GM18520 (cell line): Measurements from ENCODE around the gene MOB3B.
"Not testable (repeated sequence)": the region's sequence is repeated elsewhere in the genome, so short reads cannot be mapped to it uniquely, and the experiment has no call there.

Experiments
- ATAC-seq: cut with Tn5 transposase; IDR thresholded peaks from one replicate; pipeline ENCODE4 v1.9.1; 2021; ENCODE audit not compliant: unreplicated experiment

The MOB3B gene

DNA sequence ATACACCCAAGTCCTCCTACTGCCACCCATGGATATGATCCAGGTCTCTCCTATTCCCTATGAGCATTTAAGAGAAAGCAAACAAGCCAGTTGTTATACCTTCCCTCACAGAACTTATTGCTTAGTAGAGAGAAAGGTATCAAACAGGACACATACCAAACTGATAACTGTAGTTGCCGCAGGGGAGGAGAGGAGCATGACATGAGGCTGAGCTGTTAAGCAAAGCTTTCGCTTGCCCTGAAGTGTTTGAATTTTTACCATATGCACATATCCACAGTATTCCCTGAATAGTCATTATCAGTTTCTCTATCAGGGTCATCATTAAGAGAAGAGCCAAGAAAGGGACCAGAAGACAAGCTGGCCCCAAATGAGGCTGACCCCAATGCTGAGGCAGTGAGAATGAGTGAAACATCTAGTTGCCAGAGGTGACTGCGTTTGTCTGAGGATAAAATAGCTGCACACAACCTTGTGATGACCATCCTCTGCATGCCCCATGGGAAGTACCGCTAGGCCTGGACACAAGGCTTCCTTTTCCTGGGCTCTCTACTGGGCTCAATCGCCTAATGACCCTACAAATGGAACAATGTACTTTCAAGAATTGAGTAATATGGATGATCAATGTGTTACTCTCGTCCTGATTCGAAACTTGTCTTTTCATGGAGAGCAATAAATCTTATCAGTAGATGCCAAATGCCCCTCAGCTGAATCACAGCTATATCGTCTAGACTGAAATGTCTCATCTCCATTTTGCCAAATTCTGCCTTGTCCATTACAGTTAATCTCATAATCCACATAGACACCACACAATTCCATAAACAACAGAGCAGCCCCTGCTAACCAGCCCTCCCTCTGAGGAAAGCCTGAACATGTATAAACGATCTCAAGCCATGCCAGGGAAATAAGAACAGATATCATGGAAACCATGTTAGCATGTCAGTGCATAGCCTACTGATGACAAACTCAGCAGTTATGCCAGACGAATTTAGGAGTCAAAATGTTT, 9.8 kb downstream of the MOB3B start:
- ATAC-seq = no peak

DNA sequence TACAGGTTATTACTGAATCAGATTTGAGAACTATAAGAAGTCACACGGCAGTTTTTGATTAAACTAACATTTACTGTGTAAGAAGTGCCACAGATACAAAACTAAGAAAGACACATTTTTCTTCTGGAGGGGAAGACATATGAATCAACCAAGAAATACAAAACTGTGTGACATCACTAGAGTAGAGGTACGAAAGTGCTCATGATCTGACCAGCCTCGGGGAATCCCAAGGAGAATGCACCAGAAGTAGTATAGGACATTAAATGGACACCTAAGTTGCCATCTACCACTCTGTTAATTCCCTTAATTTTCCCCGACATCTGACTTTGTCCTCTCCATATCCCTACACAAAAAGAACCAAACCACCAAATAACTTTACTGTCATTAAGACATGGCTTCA, 10.8 kb downstream of the MOB3B start:
- ATAC-seq = no peak

DNA sequence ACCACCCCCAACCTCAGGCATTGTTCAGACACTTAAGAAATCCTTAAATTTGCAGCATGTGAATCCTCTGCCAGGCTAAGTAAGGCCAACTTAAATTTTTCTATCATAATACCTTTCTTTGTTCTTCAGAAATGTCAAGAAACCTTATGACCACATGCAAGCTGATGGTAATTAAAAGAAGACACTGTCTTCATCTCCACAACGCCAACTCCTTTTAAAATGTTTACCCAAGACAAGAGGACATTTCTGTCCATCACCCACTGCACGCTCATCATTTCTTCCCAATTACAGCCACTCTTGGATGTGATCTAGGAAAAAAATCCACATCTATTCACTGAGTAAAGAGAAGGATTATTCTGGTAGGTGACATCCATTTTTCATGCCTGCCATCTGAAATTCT, 11.6 kb downstream of the MOB3B start:
- no peak for ATAC-seq

DNA sequence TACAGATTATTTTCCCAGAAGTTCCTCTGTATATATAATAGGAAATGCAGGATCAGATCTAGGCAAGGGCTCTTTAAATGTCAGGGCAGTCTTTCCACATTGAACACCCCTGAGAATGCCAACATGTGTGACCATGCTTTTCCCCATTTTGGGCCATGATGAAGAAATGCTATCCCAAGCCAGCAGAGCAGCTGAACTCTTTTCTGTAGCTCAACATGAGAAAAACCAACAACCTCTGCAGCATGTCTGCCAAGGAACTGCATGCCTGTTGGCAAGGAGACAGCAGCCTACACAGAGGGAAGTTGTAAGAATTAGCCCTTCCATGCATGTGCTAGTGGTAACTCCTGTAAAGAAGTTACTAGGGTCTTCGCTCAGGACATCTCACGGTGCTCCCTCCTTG, 15.1 kb downstream of the MOB3B start:
- no peak for ATAC-seq

DNA sequence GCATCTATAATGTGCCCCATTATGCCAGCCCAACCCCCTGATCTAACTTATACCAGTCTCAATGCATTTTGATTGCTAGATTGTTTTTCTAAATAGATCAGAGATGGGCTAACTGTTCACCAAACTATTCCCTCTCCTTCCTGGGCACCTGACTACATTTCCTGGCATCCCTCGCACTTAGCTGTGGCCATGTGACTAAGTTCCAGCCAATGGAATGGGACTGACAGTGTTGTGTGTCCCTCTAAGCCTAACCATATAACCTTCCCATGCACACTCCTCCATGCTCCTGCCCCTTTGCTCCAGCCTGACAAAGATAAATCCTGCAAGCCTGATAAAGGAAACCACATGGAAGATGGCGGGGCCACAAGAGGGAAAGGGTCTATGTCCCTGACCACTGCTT, 17.8 kb downstream of the MOB3B start:
- ATAC-seq = no peak

DNA sequence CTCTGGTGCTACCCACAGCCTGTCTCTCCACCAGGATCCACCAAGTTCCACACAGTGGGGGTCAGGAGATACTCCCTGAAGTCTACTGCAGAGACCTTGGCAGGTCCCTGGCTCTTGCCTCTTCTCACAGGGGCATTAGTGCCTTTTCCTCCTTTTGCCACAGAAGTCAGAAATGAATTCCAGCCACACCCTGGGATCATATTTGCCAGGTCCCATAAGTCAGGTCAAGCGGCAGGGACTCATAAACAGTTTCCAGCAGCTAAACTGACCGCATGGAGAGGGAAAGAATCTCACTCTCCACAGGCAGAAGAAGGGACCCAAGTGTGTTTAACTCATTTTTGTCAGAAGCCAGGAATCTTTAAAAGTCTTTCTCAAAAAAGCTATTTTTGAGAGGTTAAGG, 18.8 kb downstream of the MOB3B start:
- ATAC-seq = no peak

DNA sequence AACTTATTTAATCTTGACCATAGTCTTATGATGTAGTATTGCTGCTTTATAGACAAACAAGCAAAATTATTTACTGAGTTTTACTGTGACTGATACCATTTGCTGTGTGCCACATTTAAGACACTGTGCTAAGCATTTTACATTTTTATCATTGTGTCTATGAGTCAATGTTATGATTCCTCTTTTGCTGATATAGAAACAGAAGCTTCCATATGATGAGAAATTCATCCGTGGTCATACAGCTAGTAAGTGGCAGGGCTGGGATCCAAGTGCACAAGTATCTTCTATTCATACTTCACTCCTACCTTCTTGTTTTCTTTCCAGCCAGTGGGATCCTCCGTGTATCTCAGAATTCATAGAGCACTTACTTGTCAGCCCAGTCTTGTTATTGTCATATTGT, 22.6 kb downstream of the MOB3B start:
- ATAC-seq = no peak

DNA sequence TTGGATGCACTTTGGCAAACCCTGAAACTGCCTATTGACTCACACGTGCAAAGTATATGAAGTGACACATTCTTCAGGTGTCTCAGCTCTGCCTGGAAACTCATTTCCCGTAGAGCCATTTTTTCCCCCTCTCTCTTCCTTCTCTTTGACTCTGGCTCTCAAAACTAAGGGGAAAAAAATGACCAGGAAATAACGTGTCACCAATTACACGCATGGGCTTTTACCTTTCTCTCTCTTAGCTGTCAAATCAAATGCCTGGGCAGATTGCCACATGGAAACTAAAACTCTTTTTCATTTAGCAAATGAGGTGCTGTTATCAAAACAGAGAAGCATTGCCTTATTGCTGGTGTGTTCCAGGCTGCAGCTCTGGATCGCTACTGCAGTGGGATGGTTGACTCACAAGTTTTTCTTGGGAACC, 23.9 kb downstream of the MOB3B start:
- no peak for ATAC-seq

DNA sequence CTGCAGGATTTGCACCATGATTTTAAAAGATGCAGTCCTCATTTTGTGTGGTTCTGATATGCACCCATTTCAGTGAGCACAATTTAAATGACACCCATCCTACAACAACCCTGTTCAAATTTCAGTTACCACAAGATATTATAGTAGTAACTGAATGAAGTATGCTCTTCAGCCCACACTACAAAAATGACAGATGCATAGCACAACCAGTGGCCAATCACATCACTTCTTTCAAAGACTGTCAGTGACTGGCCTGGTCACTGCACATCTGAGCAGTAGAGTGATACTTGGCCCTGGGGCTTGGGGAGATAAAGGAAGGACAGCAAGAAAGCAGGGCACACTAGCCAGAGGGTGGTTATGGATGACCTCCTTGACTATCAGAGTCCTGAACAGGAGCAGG, 25.4 kb downstream of the MOB3B start:
- ATAC-seq = no peak

DNA sequence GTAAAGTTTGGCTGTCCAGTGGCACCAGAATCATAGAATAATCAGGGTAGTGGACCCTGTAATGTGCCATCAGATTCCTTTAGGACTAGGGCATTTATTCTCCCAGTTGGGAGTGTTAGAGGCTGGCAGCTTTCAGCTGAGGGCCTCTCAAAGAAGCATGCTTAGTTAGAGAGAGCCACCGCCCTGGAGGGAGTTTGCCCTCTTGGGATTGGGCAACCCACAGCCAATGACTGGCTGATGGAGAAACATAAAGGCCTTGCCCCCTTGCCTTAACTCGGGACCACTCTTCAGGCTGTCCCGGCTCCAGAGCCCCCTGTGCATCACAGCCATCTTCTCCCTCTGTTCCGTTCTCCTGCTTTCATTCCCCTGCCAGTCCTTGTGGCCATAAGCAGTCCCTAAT, 26.0 kb downstream of the MOB3B start:
- ATAC-seq = no peak

DNA sequence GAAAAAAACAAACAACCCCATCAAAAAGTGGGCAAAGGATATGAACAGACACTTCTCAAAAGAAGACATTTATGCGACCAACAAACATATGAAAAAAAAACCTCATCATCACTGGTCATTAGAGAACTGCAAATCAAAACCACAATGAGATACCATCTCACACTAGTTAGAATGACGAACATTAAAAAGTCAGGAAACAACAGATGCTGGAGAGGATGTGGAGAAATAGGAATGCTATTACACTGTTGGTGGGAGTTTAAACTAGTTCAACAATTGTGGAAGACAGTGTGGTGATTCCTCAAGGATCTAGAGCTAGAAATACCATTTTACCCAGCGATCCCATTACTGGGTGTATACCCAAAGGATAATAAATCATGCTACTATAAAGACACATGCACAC, 28.7 kb downstream of the MOB3B start:
- ATAC-seq = not testable (repeated sequence)

DNA sequence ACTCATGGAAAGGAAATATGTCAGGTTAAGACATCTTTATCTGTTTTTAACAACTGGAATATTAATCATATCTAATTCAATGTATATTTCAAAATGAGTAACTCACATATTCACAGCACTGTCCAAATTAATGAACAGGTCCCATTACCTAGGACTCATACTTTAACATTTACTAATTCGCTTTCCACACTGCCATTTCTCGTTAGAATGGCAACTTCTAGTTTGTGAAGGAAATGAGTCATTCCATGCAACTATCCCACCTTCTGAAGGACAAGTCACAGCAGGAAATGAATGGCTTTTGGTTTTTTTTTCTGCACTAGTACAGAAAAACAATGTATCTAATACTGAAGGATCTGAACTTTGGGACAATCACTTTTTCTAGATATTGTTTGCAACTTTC, 30.2 kb downstream of the MOB3B start:
- ATAC-seq = no peak

DNA sequence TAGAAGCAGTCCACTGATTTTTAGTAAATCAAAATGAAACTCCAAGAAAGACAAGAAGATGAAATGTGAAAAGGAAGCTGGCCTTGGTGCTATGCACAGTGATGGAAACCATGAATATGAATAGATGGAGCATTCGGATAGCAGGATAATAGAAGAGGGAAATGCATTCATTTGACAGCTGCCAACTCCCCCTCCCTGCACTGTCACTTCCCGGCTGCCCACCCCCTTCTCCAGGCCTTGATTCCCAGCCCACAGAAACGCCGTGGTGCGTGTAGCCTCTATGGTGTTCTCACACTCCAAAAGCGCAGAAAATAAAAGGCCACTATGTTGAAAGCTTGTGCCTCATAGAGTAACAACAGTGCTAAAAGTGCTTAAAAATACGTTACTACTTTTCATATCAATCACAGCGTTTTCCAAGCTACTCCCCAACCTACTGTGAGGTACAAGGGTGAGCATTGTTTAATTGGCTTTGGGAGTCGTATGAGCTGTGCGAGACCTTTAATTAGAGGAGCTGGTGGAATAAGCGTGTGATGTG, 31.7 kb downstream of the MOB3B start:
- ATAC-seq = no peak

DNA sequence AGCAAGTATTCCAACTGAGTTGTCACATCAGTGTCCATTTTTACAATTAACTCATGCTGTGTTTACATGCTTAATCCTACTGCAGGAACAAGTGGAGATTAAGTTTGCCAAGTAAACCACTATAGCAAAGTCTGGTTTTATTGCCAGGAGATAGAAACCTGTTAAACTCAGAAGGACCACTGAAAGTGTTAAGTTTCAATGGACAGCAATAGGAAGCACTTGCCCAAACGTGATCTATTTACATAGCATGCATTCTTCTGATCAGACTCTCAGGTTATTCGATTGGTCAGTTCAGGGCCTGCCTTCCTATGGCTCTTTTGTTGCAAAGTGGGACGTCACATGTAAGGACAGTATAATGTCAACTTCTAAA, 33.5 kb downstream of the MOB3B start:
- no peak for ATAC-seq

DNA sequence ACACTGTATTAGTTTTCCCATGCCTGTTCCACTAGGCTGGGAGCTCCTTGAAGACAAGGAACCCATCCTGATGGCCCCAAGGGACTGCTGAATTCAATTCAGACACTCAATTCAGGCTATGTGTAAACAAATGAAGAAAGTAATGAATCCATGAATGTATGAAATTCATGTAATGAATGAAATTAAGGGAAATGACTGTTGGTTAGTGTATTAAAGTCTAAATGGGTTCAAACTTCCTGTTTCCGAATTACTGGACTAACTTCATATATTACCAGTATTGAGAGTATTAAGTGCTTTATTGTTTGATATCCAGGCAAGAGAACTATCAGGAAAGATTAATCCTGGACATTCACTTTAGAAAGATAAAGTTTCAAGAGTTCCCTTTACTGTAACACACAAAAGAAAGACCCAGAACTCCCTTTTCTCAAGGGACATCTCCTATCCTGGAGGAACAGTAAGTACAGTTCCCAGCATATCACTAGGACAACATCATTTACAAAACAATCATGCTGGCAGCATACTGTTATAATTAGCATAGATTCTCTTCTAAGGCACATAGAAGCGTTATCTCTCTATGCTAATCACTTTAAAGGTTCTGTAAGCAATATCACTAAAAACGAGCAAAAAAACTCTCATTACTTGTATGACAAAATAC, 34.0 kb downstream of the MOB3B start:
- no peak for ATAC-seq

DNA sequence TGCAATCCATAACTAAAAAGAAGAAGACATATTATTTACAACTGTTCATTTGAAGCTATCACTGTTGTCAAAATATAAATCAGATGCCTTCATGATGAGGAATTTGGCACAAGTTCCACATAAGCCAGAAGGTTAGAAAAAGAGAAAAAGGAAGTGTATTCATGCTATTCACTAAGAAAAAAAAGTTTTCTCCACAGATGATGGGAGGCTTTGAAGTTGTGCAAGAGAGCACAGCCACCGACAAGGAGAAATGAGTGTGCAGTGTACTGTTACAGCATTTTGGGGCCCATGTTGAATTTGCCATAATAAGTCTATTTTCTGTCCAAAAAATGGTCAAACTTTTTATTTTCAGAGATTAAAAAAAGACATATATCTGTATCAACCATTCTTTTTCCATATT, 38.5 kb downstream of the MOB3B start:
- no peak for ATAC-seq

DNA sequence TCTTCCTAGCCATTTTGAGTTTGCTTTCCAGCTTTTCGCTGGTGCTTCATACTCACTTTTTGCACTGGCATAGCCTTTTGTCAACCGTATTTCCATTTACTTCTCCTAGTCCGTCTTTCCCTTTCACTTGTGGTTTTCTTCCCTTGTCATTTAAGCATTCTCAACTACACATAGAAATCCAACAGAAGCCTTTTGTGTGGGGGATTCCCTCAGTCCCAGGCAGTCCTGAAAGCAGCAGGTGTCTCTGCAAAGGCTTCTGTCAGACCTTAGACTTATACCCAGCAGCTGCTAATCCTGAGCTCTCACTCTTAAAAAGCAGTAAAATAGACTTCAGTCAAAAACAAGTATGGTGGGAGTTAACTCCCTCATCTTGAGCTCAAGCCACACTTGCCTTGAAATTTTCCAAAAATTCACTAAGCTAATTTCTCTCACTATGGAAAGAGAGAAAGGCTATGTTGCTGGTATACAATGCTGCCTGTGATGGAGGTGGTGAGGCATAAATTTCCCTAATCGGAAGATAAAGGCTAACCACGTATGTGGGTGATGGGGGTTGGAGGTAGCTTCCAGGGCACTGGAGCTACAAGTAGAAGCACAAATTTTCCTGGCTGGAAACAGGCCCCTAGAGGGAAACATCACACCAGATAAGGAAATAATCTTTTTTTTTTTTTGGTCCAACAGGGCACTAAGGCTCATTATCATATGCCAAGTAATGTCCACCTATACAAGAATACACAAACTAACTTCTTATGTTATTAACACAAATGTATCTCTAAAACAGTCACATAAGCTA, 40.3 kb downstream of the MOB3B start:
- peak; percentile 78 for ATAC-seq

DNA sequence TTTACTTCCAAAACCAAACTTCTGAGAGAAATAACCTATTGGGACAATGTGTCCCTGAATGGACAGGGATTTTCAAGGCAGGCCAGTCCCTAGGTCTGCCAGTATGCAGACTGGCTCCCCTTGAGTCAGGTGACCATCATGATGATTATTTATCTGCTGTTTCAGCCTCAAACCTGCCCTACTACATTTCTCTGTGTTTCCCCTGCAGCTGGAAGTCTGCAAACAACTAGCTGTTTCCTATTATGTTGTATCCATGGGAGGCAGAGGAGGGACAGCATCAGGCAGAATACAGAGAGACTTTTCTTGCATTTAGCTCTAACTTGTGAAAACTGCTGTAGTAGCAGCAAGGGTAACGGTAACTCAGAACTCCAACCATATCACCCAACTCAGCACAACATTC, 41.7 kb downstream of the MOB3B start:
- no peak for ATAC-seq

DNA sequence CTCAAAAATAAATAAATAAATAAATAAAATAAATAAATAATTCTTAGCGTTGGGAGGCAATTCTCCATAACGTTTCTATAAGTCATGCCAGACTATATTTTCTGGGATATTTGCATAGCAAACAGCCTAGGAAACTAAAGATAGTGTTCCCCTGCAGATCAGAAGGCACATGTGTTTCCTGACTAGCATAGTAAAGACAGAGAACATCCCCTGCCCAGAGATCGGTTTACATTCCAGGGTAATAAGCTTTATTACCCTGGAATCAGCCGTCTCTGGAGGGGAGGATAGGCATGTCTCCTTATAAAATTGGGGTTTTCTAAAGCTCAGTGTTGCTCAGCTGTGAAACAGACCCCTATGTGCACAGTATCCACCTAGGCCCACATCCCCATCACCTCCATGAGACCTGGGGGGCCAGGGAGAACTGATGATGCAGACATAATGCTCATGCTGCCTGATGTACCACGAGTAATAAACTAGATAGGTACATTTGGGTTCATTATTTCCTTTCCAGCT, 42.4 kb downstream of the MOB3B start:
- ATAC-seq = no peak

DNA sequence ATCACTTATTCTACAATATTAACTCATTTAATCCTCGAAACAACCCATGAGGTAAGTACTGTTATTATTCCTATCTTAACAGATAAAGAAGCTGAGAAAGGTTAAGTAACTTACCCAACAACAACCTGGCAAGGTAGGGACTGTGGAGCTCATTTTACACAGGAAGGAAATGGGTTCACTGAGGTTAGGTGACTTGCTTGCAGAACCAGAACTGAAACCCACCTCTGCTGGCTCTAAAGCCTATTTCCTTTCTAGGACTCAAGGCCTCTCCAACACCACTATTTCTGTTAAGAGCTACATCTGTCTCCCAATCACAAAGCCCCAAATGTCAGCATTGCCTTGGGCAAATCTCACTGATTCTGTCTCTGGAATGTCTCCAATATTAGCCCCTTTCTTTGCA, 44.5 kb downstream of the MOB3B start:
- peak; percentile 66 for ATAC-seq

DNA sequence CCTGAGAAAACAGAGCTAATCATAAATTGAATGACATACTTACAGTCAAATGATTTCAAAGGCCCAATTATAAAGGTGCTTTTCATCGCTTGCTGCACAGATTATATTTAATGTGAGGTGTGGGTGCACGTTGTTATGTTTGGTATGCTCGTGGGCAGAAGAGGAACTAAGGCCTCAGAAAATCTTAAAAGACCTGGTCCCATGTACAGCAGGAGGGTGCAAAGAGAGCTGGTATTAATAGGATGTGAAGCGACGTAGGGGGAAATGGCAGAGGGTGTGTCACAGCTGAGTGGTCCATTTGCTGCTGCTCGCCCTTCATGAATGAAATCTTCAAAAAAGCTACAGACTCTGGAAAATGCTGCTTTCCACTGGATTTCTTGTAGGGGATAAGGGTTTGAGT, 46.0 kb downstream of the MOB3B start:
- ATAC-seq = no peak
